Measurements from ENCODE around the gene KIAA1671. TPM values are rescaled to one million over a fixed set of nuclear protein-coding genes. Genes with fewer than 3 reads are reported as not detected.

KIAA1671 gene
- total and polyA plus RNA-seq, 2 of the 13 experiments (the other 11 are each of a cell fraction or from before 2014, with no cell fraction given), result 13.5 to 13.6 TPM

DNA sequence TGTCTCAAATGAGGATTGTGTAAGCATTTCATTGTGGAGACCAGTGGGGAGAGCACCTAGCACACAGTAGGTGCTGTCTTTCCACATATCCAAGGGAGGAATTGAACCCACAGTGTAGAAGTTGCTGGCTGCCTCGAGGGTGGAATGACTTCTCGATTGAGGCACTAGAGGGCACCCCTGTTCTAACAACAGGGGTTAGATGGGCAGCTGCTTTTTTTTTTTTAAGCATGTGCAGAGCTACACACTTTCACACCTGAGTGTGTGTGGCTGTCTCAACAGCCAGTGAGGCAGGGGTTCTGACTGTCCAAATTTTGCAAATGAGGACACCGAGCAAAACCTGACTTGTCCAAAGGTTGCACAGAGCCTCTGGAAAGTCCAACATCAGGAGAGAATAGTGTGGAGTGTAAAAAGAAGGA lies 128.9 kb downstream of the KIAA1671 start (continued):
- TF ChIP-seq, protein P1, sequence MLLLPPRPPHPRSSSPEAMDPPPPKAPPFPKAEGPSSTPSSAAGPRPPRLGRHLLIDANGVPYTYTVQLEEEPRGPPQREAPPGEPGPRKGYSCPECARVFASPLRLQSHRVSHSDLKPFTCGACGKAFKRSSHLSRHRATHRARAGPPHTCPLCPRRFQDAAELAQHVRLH (CRISPR knock-in tag; IDR thresholded peaks at IDR 0.05; ENCODE audit: borderline replicate concordance, low read depth), result peak; percentile 48; the same call in 1 of the 2 replicates
- no peak for TF ChIP-seq MED13 (CRISPR knock-in tag; IDR thresholded peaks at IDR 0.05)
- no peak for TF ChIP-seq ZNF136 (CRISPR knock-in tag; IDR thresholded peaks at IDR 0.05; ENCODE audit: low read depth)
- no peak for TF ChIP-seq ARNT2 (CRISPR knock-in tag; IDR thresholded peaks at IDR 0.05; ENCODE audit: low read depth)
- no peak for TF ChIP-seq NFYC (CRISPR knock-in tag; IDR thresholded peaks at IDR 0.05)
- no peak for TF ChIP-seq NR2F6 (IDR thresholded peaks at IDR 0.05)
- no peak for TF ChIP-seq NR2F6 (CRISPR knock-in tag; IDR thresholded peaks at IDR 0.05)
- TF ChIP-seq, protein P2, sequence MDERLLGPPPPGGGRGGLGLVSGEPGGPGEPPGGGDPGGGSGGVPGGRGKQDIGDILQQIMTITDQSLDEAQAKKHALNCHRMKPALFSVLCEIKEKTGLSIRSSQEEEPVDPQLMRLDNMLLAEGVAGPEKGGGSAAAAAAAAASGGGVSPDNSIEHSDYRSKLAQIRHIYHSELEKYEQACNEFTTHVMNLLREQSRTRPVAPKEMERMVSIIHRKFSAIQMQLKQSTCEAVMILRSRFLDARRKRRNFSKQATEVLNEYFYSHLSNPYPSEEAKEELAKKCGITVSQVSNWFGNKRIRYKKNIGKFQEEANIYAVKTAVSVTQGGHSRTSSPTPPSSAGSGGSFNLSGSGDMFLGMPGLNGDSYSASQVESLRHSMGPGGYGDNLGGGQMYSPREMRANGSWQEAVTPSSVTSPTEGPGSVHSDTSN (CRISPR knock-in tag; IDR thresholded peaks at IDR 0.05), result no peak
- TF ChIP-seq, protein P3, sequence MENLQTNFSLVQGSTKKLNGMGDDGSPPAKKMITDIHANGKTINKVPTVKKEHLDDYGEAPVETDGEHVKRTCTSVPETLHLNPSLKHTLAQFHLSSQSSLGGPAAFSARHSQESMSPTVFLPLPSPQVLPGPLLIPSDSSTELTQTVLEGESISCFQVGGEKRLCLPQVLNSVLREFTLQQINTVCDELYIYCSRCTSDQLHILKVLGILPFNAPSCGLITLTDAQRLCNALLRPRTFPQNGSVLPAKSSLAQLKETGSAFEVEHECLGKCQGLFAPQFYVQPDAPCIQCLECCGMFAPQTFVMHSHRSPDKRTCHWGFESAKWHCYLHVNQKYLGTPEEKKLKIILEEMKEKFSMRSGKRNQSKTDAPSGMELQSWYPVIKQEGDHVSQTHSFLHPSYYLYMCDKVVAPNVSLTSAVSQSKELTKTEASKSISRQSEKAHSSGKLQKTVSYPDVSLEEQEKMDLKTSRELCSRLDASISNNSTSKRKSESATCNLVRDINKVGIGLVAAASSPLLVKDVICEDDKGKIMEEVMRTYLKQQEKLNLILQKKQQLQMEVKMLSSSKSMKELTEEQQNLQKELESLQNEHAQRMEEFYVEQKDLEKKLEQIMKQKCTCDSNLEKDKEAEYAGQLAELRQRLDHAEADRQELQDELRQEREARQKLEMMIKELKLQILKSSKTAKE (CRISPR knock-in tag; IDR thresholded peaks at IDR 0.05; ENCODE audit: borderline replicate concordance), result no peak
- TF ChIP-seq RFX3 (CRISPR knock-in tag; IDR thresholded peaks at IDR 0.05), result no peak
- TF ChIP-seq, protein P4, sequence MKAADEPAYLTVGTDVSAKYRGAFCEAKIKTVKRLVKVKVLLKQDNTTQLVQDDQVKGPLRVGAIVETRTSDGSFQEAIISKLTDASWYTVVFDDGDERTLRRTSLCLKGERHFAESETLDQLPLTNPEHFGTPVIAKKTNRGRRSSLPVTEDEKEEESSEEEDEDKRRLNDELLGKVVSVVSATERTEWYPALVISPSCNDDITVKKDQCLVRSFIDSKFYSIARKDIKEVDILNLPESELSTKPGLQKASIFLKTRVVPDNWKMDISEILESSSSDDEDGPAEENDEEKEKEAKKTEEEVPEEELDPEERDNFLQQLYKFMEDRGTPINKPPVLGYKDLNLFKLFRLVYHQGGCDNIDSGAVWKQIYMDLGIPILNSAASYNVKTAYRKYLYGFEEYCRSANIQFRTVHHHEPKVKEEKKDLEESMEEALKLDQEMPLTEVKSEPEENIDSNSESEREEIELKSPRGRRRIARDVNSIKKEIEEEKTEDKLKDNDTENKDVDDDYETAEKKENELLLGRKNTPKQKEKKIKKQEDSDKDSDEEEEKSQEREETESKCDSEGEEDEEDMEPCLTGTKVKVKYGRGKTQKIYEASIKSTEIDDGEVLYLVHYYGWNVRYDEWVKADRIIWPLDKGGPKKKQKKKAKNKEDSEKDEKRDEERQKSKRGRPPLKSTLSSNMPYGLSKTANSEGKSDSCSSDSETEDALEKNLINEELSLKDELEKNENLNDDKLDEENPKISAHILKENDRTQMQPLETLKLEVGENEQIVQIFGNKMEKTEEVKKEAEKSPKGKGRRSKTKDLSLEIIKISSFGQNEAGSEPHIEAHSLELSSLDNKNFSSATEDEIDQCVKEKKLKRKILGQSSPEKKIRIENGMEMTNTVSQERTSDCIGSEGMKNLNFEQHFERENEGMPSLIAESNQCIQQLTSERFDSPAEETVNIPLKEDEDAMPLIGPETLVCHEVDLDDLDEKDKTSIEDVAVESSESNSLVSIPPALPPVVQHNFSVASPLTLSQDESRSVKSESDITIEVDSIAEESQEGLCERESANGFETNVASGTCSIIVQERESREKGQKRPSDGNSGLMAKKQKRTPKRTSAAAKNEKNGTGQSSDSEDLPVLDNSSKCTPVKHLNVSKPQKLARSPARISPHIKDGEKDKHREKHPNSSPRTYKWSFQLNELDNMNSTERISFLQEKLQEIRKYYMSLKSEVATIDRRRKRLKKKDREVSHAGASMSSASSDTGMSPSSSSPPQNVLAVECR (CRISPR knock-in tag; IDR thresholded peaks at IDR 0.05; ENCODE audit: borderline replicate concordance), result no peak
- TF ChIP-seq NFRKB (IDR thresholded peaks at IDR 0.05), result no peak
- no peak for TF ChIP-seq SYNCRIP (IDR thresholded peaks at IDR 0.05; ENCODE audit: insufficient read depth, low read depth, low read length)
- no peak for TF ChIP-seq ZNF20 (CRISPR knock-in tag; IDR thresholded peaks at IDR 0.05)
- no peak for TF ChIP-seq PAX8 (CRISPR knock-in tag; IDR thresholded peaks at IDR 0.05; ENCODE audit: borderline replicate concordance)
- TF ChIP-seq ZNF772 (CRISPR knock-in tag; IDR thresholded peaks at IDR 0.05), result no peak
- peak; percentile 99 for TF ChIP-seq ZKSCAN1 (IDR thresholded peaks at IDR 0.05; ENCODE audit: low read length)
- TF ChIP-seq ZNF746 (CRISPR knock-in tag; IDR thresholded peaks at IDR 0.05), result no peak
